Measurements from ENCODE around the gene PLXNC1. TPM values are rescaled to one million over a fixed set of nuclear protein-coding genes. Genes with fewer than 3 reads are reported as not detected.

PLXNC1 gene
- total and polyA plus RNA-seq, 2 of the 8 experiments (the other 6 are each of a cell fraction or from before 2014, with no cell fraction given), result 0.83 to 2.0 TPM

DNA sequence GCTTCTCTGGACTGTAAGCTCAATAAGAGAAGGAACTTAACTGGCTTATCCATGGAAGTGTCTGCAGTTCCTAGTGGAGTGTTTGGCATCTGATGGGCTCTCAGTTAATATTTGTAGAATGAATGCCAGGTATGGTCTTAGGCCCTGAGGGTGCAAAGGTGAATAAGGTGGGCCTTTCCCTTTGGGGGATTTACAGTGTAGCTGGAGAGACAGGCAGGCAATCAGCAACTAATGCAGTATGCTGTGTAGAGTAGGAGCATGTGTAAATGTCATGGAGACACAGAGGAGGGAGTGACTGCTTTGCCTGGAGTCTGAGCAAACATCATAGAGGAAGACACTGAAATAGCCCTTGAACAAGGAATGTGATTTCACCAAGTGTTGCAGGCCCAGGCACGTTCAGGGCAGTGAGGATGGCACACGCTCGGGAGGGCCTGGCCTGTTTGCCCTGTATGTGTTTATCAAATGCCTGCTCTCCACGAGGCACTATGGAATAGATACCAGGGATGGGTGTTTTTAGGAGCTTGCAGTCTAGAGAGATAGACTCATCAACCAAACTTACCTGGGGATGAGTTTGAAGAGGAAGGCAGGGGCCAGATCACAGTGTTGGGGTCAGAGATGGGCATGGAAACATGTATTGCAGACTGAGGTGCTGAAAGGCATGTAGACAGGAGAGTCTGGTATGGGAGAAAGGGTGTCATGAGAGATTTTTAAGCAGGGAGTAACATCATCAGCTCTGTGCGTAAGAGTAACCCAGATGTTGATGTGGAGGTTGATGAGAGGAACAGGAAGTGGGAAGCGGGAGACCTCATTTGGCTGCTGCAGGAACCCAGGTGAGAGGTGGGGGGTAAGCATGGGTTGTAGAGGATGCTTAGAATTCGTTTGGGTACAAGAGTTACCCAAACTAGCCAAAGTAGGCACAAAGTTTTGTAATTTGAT is 54.1 kb downstream of the PLXNC1 start:
- no peaks in the 10 kb centered on the region for H3K23me2 ChIP-seq (ENCODE audit: low read depth, low read length)
- FAIRE-seq, result no peak
- CTCF ChIA-PET (ENCODE audit: partially characterized antibody), result interaction anchor here (0.6 to 2.2 kb wide), 5 partner anchors 10 to 88 kb away, joined by 3 to 7 read pairs (median 4); no protein-coding TSS in a partner anchor

More for the DNA sequence above, 54.1 kb downstream of the PLXNC1 start:
- Histone ChIP-seq H2AFZ (ENCODE audit: low read length) (no peak overlapping the region), H3K56ac (replicated peaks; ENCODE audit: insufficient read length, low read depth, low read length) (no peak overlapping the region), H3K14ac (ENCODE audit: insufficient read length) (no peak overlapping the region), H3K27me3 (replicated peaks in 1 of 4; ENCODE audit: control insufficient read depth in 3 of 4, extremely low read depth in 1 of 4, insufficient read depth in 3 of 4, low read length in 3 of 4) (no peaks in the 10 kb centered on the region), H2AK5ac (ENCODE audit: low read depth, low read length) (no peak overlapping the region), H3K79me1 (ENCODE audit: low read depth, low read length) (no peaks in the 10 kb centered on the region), H3K4me3 (ENCODE audit: extremely low read depth in 1 of 4, insufficient read depth in 2 of 4, low read depth in 3 of 4, low read length in 4 of 4) (no peak overlapping the region), H2BK20ac (ENCODE audit: low read length) (no peak overlapping the region), H2BK15ac (ENCODE audit: low read length) (0 out of 2 replicates have a peak overlapping the region, but pooled peaks have one; percentile 11), H2BK12ac (ENCODE audit: low read depth, low read length) (no peak overlapping the region; the same call in 1 of the 2 replicates), H3K79me2 (ENCODE audit: control insufficient read depth in 1 of 2, insufficient read depth in 2 of 2, low read length in 2 of 2) (no peaks in the 10 kb centered on the region), H3K36me3 (ENCODE audit: control insufficient read depth in 2 of 4, insufficient read depth in 4 of 4, low read length in 3 of 4) (no peaks in the 10 kb centered on the region), H4K5ac (ENCODE audit: insufficient read length, low read depth, low read length) (no peak overlapping the region), H3K9me3 (ENCODE audit: insufficient read depth in 2 of 2, low read depth in 1 of 2, low read length in 1 of 2) (no peaks in the 10 kb centered on the region), H2BK5ac (ENCODE audit: low read depth, low read length) (no peak overlapping the region; the same call in 1 of the 2 replicates), H3K23ac (ENCODE audit: insufficient read length) (no peak overlapping the region), H3K27ac (ENCODE audit: low read depth, low read length) (no peak overlapping the region), H4K20me1 (replicated peaks in 1 of 2; ENCODE audit: control insufficient read depth in 1 of 2, insufficient read depth in 2 of 2, low read length in 2 of 2) (no peaks in the 10 kb centered on the region), H3K18ac (ENCODE audit: extremely low read depth, low read length) (no peak overlapping the region), H3K4ac (replicated peaks; ENCODE audit: insufficient read length, low read depth, low read length) (no peak overlapping the region), H4K91ac (replicated peaks; ENCODE audit: insufficient read length, low read length) (peak overlapping the region; percentile 18), H2BK120ac (replicated peaks; ENCODE audit: low read depth, low read length) (no peak overlapping the region), H3K9ac (replicated peaks in 1 of 4; ENCODE audit: extremely low read depth in 1 of 4, low read depth in 3 of 4, low read length in 3 of 4) (no peak overlapping the region), H3K4me1 (replicated peaks in 1 of 4; ENCODE audit: control insufficient read depth in 3 of 4, insufficient read depth in 4 of 4, low read length in 3 of 4) (peaks cover 0 to 8% (median 0%) of the 10 kb centered on the region in 4 experiments; a peak in 2 of 7 replicates), H4K8ac (ENCODE audit: extremely low read depth, insufficient read depth, low read length) (no peak overlapping the region), H3K4me2 (ENCODE audit: insufficient read depth in 1 of 2, low read depth in 2 of 2, low read length in 2 of 2) (no peak overlapping the region)
- WGBS, 2 experiments (ENCODE audit: extremely low coverage in 1 of 2, insufficient coverage in 1 of 2, insufficient read length in 1 of 2, insufficient replicate concordance in 2 of 2, low coverage in 1 of 2, low lambda C conversion rate in 2 of 2, missing lambda C conversion rate in 1 of 2), result 81% methylated on average over 7 of the region's 7 CpGs; no CpG with 5 or more reads in 1 of the 2 experiments
- DNase-seq (ENCODE audit: low read depth in 1 of 2, low spot score in 2 of 2), result no peak
- TF ChIP-seq RFX5 (IDR thresholded peaks at IDR 0.05; ENCODE audit: borderline replicate concordance, low read depth, low read length) (no peak), BACH1 (IDR thresholded peaks at IDR 0.05; ENCODE audit: low read length) (no peak), ATF2 (IDR thresholded peaks at IDR 0.05; ENCODE audit: low read length) (no peak), PHF8 (conservative IDR thresholded peaks at IDR 0.05; ENCODE audit: low read depth, low read length) (no peak), GTF2F1 (IDR thresholded peaks at IDR 0.05; ENCODE audit: borderline replicate concordance, low read depth, low read length) (no peak), CBX5 (IDR thresholded peaks at IDR 0.05; ENCODE audit: low read depth, low read length) (no peak), CHD2 (IDR thresholded peaks at IDR 0.05; ENCODE audit: low read length) (no peak), SP2 (IDR thresholded peaks at IDR 0.05; ENCODE audit: low read length) (no peak)
- POLR2A ChIA-PET (ENCODE audit: partially characterized antibody), result interaction anchor here (1.5 kb wide), 1 partner anchor 87 kb away, joined by 3 read pairs; no protein-coding TSS in a partner anchor
